ENCODE data around the gene PROP1.
"Not testable (repeated sequence)": the region's sequence is repeated elsewhere in the genome, so short reads cannot be mapped to it uniquely, and the experiment has no call there.

The PROP1 gene

DNA sequence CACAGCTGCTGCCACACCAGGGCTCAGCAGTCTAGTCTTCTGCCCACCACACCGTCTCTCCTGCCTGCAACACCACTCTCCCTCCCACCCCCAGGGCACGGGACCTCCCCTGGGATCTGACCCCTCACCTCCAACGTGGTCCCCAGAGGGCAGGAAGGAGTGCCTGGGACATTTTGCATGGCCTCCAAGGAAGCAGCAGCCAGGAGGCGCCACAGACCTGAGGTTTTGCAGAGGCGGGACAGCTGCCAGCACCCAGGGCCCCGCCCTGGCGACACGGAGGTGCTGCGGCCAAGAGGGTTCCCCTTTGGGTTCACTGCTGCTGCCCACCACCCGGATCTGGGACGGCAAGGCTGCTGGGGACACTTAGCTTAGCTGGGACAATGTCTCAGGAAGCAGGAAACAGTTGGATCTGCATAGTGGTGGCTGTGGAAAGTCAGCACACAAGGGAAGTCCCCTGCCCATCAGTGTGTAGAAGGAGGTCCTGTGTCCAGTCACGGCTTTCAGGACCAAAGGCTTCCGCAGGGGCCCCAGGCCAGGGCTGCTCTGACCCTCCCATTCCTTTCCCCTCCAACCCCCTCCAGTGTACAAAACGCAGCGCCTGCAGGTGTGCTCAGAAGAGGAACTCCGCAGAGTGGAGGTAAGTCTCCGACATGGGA is 13.8 kb downstream of the PROP1 start:
- no peak for DNase-seq (ENCODE audit: low spot score)

GRCh38 chr5:177981296-177982071 is 14.6 kb downstream of the PROP1 start:
- no peak for DNase-seq (ENCODE audit: low spot score)

DNA sequence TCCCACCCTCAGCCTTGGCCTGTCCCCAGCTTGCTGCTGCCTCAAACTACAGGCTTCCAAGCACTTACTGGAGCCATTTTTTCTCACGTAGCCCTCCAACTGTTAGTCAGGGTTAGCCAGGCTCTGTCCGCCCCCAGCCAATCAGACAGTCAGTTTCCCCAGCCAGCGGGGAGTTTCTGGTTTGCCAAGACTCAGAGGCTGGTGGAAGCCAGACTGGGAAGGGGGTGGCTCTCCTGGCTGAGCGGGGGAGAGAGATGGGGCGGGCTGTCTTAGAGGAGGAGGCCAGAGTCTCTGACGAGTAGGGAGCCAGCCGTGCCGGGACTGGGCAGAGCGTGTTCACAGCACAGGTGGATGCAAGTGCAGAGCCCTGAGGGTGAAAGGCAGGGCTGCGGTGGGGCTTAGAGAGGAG is 15.3 kb downstream of the PROP1 start:
- no peak for DNase-seq (ENCODE audit: low spot score)

DNA sequence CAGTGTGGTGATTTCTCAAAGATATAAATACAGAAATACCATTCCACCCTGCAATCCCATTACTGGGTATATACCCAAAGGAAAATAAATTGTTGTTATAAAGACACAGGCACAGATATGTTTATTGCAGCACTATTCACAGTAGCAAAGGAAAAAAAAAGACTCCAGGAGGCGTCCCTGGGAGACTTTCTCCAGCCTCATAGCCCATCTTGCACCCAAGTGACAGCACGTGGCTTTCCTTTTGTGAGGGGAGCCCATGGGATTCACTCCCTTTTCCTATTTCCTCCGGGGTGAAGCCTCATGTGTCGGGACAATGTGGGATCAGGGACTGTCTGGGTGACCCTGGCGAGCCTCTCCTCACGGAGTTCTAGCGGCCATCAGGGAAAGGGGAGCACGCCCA is 18.4 kb downstream of the PROP1 start:
- not testable (repeated sequence) for DNase-seq (ENCODE audit: low spot score)

DNA sequence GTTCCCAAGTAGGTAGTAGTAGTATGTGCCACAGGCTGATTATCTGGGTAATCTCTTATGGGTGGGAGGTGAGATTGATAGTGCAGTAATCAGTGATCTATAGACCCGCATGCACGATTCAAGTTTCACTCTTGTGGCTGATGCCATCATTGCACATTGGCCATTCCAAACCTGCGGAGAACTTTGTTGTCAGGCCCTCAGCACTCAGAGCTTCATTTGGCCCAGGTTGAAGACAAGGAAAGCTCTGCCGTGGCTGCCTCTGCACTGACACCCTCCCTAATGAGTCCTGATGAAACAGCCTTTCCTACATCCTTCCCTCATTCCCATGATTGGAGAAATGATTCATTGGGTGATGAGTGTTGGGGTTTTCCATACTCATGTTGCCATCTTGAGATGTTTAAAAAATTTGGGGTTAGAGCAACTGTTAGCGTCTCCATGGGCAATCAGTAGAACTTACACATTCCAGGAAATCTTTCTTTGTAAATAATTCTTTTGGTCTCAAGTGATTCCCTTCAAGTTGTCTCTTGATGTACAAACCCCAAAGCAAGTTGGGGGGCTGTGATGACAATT is 22.9 kb downstream of the PROP1 start:
- no peak for DNase-seq (ENCODE audit: low spot score)

- DNase-seq (ENCODE audit: low spot score) = no peak
Measured at GRCh38 chr5:177972613-177973012, 23.4 kb downstream of the PROP1 start.

DNA sequence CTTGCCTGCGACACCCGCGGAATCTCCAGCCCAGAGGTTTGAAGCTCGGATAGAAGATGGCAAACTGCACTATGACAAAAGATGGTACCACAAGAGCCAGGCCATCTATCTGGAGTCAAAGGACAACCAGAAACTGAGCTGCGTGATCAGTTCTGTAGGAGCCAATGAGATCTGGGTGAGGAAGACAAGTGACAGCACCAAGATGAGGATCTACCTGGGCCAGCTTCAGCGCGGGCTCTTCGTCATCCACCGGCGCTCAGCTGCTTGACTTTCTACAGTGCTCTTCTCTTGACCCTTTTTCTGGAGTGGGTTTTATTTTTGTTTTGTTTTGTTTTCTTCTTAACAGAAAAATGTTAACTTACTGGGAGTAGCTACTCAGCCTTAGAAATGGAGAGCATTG is 24.0 kb downstream of the PROP1 start:
- DNase-seq (ENCODE audit: low spot score) = not testable (repeated sequence)

DNA sequence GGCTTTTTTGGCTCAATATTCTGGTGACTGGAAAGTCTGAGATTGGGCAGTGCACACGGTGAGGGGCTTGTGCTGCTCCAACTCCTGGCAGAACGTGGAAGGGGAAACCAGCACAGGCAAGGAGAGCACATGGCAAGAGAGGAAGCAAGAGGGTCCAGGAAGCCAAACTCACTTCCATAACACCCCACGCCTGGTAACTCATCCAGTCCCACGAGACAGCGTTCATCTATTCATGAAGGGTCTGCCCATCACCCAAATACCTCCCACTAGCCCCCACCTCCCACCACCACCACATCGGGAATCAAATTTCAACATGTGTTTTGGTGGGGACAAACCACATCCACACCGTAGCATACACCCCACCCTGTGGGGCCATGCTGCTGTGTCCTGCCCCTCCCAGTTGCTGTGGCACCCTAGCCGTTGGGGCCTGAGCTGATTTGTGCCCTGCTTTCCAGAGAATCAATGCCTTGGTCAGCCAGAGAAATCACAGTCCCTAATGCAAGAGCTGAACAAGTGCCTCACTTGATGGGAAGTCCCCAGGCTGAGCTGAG is 27.3 kb downstream of the PROP1 start:
- no peak for DNase-seq (ENCODE audit: low spot score)

- DNase-seq (ENCODE audit: low spot score) = no peak
Measured at GRCh38 chr5:177967221-177967887, 28.7 kb downstream of the PROP1 start.

DNA sequence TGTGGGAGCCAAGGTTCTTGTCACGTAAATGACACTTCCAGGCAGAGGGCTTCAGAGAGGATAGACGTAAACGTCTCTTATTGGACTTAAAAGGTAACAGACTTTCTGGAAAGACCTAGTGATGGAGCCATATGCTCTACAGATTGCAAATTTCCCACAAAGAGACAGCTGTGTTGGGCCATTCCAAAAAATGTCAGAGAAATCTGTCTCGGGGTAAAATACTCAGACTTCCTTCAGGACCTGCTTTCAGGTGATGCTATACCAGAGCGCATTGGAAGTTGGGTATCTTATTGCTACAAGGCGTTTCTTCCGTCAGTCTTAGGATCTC is 29.2 kb downstream of the PROP1 start:
- DNase-seq (ENCODE audit: low spot score) = no peak

DNA sequence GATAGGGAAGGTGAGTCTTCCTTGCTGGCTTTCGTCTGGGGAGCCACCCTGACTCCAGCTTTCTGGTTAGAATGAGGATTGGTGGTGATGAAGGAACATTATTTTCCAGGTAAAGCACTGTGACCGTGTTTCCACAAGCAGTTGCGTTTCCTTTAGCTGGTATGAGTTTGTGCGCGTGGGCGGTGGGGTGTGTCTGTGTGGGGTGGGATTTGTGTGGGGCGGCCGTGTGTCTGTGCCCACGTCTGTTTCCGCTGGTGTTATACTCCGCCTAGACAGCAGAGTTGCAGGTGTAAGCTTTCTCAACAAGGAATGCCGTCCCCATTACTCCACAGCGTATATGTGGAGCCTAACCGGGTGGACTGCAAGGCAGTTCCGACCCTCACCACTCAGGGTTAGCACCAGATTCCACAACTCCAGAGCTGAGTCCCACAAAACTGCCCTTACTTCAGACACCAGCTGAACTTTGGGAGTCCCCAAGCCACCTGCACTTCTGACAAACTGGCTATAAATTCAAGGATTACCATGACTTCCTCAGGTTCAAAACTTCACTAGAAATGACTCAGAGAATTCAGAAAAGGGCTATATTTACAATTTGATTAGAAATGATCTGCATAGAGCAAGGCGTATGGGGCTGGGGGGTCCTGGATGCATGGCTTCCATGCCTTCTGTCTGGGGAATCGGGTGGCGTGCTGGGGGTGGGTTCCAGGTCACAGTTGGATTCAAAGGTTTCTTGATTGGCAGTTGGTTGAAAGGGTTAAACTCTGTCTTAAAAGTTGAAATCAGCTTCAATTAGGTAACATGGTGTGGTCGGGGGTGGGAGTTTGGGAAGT is 29.8 kb downstream of the PROP1 start:
- DNase-seq (ENCODE audit: low spot score) = no peak

GRCh38 chr5:177964471-177964870 is 31.6 kb downstream of the PROP1 start:
- no peak for DNase-seq (ENCODE audit: low spot score)

DNA sequence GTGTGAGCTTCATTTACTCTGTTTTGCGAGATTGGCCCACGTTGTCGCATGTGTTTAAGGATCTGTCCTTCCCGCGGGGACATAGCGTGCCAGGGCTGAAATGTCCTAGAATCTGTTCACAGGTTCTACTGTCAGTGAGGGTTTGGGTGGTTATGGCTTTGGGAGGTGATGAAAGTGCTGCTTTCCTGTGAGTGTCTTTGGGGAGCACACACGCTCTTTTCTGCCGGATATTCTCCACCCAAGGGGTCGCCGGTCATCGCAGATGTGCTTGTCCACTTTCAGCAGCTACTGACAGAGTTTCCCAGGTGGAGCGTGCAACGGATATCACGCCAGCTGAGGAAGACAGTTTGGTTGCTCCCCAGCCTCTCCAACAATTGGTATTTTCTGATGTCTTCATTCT is 32.1 kb downstream of the PROP1 start:
- DNase-seq (ENCODE audit: low spot score) = no peak

GRCh38 chr5:177959315-177959714 is 36.7 kb downstream of the PROP1 start:
- no peak for DNase-seq (ENCODE audit: low spot score)

DNA sequence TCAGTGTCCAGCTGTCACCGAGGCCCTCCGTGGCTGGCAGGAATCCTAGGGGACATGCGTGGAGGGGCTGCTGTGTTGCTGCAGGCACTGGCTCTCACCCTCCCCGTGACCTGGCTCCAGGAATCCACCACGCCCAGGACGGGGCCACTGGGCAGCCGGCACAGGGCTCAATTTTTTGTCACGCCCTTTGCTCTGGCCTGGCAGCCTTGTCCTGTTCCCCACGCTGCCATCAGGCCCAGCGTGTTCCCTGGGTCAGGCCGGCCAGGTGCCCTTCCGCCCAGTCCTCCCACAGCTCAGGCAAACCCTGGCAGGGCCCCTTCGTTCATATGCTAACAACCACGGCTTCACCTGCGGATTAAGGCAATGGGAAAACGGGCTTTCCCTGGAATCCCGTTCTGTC is 37.3 kb downstream of the PROP1 start:
- DNase-seq (ENCODE audit: low spot score) = no peak

DNA sequence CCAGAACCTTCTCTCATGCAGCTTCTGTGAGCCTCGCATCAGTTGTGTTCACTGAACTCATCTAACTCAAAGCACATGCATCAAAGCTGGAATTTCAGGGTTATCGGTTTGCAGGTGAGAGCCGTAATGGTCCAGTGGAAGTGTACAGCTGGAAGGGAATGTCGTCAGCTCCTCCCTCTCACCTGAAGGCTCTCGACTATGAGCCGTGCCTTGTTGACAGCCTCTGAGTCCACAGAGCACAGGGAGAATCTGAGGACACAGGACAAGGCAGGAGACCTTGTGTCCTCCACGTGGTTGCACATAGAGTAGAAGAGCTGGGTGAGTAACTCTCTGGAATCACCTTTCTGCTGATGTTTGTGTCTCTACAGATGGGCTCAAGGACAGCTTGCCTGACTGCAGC is 38.8 kb downstream of the PROP1 start:
- DNase-seq (ENCODE audit: low spot score) = no peak

DNA sequence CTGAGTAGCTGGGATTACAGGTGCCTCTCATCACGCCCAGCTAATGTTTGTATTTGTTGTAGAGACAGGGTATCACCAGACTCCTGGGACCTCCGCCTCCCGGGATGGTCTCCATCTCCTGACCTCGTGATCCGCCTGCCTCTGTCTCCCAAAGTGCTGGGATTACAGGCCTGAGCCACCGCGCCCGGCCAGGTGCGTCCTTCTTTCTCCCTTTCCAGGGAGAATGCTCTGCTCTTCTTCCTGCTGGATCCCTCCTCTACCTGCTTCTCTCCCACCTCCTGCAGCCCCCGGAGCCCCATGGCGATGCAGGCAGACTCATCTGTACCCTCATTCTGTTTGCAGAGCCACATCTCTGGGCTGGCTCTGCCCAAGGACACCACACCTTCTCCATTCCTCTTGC is 42.9 kb downstream of the PROP1 start:
- not testable (repeated sequence) for DNase-seq (ENCODE audit: low spot score)

- not testable (repeated sequence) for DNase-seq (ENCODE audit: low spot score)
Measured at GRCh38 chr5:177949656-177950055, 46.4 kb downstream of the PROP1 start.

- DNase-seq (ENCODE audit: low spot score) = not testable (repeated sequence)
Measured at GRCh38 chr5:177949065-177949464, 47.0 kb downstream of the PROP1 start.

DNA sequence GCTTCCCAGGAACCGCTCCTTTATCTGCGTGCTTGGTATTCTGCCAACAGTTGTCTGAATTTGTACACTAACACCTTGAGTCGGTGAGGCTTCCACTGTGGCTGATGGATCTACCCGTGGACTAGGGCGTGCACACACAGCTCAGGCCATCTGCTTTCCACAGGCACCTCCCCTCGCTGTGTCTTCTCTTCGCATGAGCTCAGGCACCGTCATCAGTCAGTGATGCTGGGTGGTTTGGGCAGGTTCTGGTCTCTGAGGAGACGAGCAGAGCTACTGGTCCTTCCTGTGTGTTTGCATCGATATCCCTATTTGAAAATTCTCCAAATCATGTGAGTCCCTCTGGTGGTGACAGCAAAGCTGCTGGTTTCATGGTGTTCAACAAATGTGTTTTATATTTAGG is 48.1 kb downstream of the PROP1 start:
- not testable (repeated sequence) for DNase-seq (ENCODE audit: low spot score)

DNA sequence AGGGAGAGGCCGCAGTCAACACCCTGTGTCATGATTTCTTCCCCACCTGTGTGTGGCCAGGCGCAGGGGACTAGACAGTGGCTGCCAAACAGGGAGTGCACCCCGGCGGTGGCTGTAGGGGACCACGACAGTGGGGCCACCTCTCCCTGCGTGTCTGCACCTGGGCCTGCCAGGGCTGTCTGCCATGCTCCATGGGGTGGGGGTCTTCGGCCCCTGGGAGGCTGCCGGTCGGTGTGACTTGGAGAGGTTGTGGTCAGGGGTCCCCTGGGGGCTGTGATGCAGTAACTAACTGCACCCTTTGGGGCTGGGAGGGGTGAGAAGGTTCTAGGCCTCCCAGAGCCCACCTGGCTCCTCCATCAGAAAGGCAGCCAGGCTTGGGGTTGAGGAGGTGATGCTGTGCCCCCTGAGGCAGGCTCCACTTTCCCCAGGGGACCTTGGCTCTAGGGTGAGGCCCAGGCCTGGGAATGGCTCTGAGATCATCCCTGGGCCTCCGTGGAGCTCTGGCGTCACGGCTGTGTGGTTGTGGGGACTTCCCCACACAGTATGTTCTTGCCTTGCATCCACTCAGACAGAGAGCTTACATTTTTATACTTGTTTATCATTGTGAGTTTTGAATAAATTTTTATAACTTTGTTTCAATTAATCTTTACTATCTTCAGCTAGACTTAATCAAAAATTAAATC is 50.3 kb downstream of the PROP1 start:
- DNase-seq (ENCODE audit: low spot score) = not testable (repeated sequence)

All from RKO (cell line).